Mononuclear cell (primary cell): ENCODE data around the gene ACOD1. TPM values are rescaled to one million over a fixed set of nuclear protein-coding genes. Genes with fewer than 3 reads are reported as not detected.

Experiments used
- H3K27me3 ChIP-seq: 2 replicates; pipeline ENCODE4 v1.6.0; 2011; ENCODE audit warnings: low read length, control low read depth; ENCODE audit not compliant: insufficient read depth
- H3K4me1 ChIP-seq: 2 replicates; pipeline ENCODE4 v1.5.1; 2011; ENCODE audit warnings: mild to moderate bottlenecking, low read length, control low read depth; ENCODE audit not compliant: insufficient read depth
- H3K4me3 ChIP-seq: 2 replicates; pipeline ENCODE4 v1.5.1; 2011; ENCODE audit warnings: mild to moderate bottlenecking, low read length, moderate library complexity
- H3K9me3 ChIP-seq: 2 replicates; pipeline ENCODE4 v1.5.1; 2011; ENCODE audit warnings: low read depth, mild to moderate bottlenecking, control low read depth, low read length
- total RNA-seq: library from RNA; depleted of rRNA; stranded (reverse); fragments of >200 nt; gene quantifications from one replicate; pipeline ENCODE4 v1.2.3, GENCODE V29; 2012

The ACOD1 gene
- total RNA-seq, 1 donor: 1.5 TPM

GRCh38 chr13:76993021-76993420, 44.7 kb downstream of the ACOD1 start:
- Histone ChIP-seq H3K27me3 (peaks cover 2% of the 10 kb centered on the region), H3K9me3 (no peaks in the 10 kb centered on the region), H3K4me1 (peaks cover 28% of the 10 kb centered on the region), H3K4me3 (peak overlapping the region; percentile 80)

- Histone ChIP-seq H3K9me3 (no peaks in the 10 kb centered on the region), H3K4me1 (peaks cover 28% of the 10 kb centered on the region), H3K4me3 (no peak overlapping the region), H3K27me3 (peaks cover 2% of the 10 kb centered on the region)
Observed at GRCh38 chr13:76993473-76993872, 45.2 kb downstream of the ACOD1 start.

- peaks cover 28% of the 10 kb centered on the region for H3K4me1 ChIP-seq
- H3K4me3 ChIP-seq: no peak overlapping the region
- H3K9me3 ChIP-seq: no peaks in the 10 kb centered on the region
- no peaks in the 10 kb centered on the region for H3K27me3 ChIP-seq
Observed at GRCh38 chr13:76994281-76994680, 46.0 kb downstream of the ACOD1 start.

GRCh38 chr13:77000475-77000874, 52.2 kb downstream of the ACOD1 start:
- Histone ChIP-seq H3K9me3 (no peaks in the 10 kb centered on the region), H3K27me3 (no peaks in the 10 kb centered on the region), H3K4me3 (no peak overlapping the region), H3K4me1 (peaks cover 3% of the 10 kb centered on the region)

- H3K9me3 ChIP-seq: no peaks in the 10 kb centered on the region
- H3K4me3 ChIP-seq: no peak overlapping the region
- no peaks in the 10 kb centered on the region for H3K27me3 ChIP-seq
- peaks cover 3% of the 10 kb centered on the region for H3K4me1 ChIP-seq
Observed at GRCh38 chr13:77001540-77001939, 53.2 kb downstream of the ACOD1 start.

- H3K27me3 ChIP-seq: no peaks in the 10 kb centered on the region
- no peaks in the 10 kb centered on the region for H3K9me3 ChIP-seq
- no peak overlapping the region for H3K4me3 ChIP-seq
- H3K4me1 ChIP-seq: peaks cover 3% of the 10 kb centered on the region
Observed at GRCh38 chr13:77001963-77002587, 53.8 kb downstream of the ACOD1 start.

GRCh38 chr13:77002590-77003190, 54.4 kb downstream of the ACOD1 start:
- H3K9me3 ChIP-seq: no peaks in the 10 kb centered on the region
- no peaks in the 10 kb centered on the region for H3K27me3 ChIP-seq
- no peak overlapping the region for H3K4me3 ChIP-seq
- H3K4me1 ChIP-seq: peaks cover 3% of the 10 kb centered on the region

Other genes starting within 250 kb of the ACOD1 start
- gene KCTD12, start 62.1 kb upstream of the ACOD1 start, total RNA-seq: 29.1 TPM
- gene CLN5, start 43.6 kb downstream of the ACOD1 start, total RNA-seq: 18.9 TPM
- 149 TPM for gene FBXL3, start 78.6 kb downstream of the ACOD1 start, total RNA-seq